ENCODE data around the gene PPIP5K2.
"Not testable (repeated sequence)": the region's sequence is repeated elsewhere in the genome, so short reads cannot be mapped to it uniquely, and the experiment has no call there.

Gene PPIP5K2

GRCh38 chr5:103205991-103206700, 86.0 kb downstream of the PPIP5K2 start:
- no peaks in the 10 kb centered on the region for H3K9me3 Mint-ChIP-seq
- H3K27ac Mint-ChIP-seq: no peak overlapping the region
- DNase-seq (ENCODE audit: low spot score in 2 of 2) (no peak), ATAC-seq (ENCODE audit: low read depth) (no peak)
- peaks cover 19% of the 10 kb centered on the region for H3K36me3 Mint-ChIP-seq
- peaks cover 7% of the 10 kb centered on the region for H3K4me1 Mint-ChIP-seq
- H3K27me3 Mint-ChIP-seq: no peaks in the 10 kb centered on the region
- no peak overlapping the region for H3K4me3 Mint-ChIP-seq

DNA sequence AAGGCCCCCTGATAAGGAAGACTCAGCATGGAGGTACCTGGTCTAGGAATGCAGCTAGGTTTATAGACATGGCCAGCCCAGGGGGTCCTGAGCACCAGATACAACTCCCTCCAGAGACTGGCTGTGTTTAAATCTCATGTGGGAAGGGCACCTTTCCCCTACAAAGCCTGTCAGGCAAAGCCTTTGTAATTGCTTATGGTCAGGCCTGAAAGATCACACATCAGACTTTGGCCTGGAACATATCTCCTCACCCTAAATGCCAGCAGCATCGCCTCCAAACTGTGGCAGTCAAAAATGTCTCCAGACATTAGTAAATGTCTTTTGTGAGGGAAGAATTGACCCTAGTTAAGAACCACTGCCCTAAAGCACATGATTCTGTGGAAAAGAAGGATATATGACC, 86.9 kb downstream of the PPIP5K2 start:
- DNase-seq (ENCODE audit: low spot score in 2 of 2): no peak
- Mint-ChIP-seq H3K27me3 (no peaks in the 10 kb centered on the region), H3K4me3 (no peak overlapping the region), H3K27ac (no peak overlapping the region), H3K9me3 (no peaks in the 10 kb centered on the region), H3K4me1 (peaks cover 15% of the 10 kb centered on the region), H3K36me3 (peaks cover 17% of the 10 kb centered on the region)
- no peak for ATAC-seq (ENCODE audit: low read depth)

- H3K4me1 Mint-ChIP-seq: peaks cover 19% of the 10 kb centered on the region
- no peaks in the 10 kb centered on the region for H3K27me3 Mint-ChIP-seq
- ATAC-seq (ENCODE audit: low read depth) (no peak), DNase-seq (ENCODE audit: low spot score in 2 of 2) (no peak)
- no peaks in the 10 kb centered on the region for H3K9me3 Mint-ChIP-seq
- H3K4me3 Mint-ChIP-seq: no peak overlapping the region
- peaks cover 19% of the 10 kb centered on the region for H3K36me3 Mint-ChIP-seq
- no peak overlapping the region for H3K27ac Mint-ChIP-seq
Measured at GRCh38 chr5:103207653-103208052, 87.6 kb downstream of the PPIP5K2 start.

- H3K9me3 Mint-ChIP-seq: no peaks in the 10 kb centered on the region
- no peak overlapping the region for H3K4me3 Mint-ChIP-seq
- no peaks in the 10 kb centered on the region for H3K27me3 Mint-ChIP-seq
- DNase-seq (ENCODE audit: low spot score in 2 of 2) (no peak), ATAC-seq (ENCODE audit: low read depth) (no peak)
- H3K4me1 Mint-ChIP-seq: peaks cover 19% of the 10 kb centered on the region
- H3K36me3 Mint-ChIP-seq: peaks cover 18% of the 10 kb centered on the region
- H3K27ac Mint-ChIP-seq: no peak overlapping the region
Measured at GRCh38 chr5:103208460-103208859, 88.4 kb downstream of the PPIP5K2 start.

- no peak overlapping the region for H3K4me3 Mint-ChIP-seq
- ATAC-seq (ENCODE audit: low read depth) (no peak), DNase-seq (ENCODE audit: low spot score in 2 of 2) (no peak)
- no peaks in the 10 kb centered on the region for H3K9me3 Mint-ChIP-seq
- no peak overlapping the region for H3K27ac Mint-ChIP-seq
- H3K4me1 Mint-ChIP-seq: peaks cover 19% of the 10 kb centered on the region
- H3K27me3 Mint-ChIP-seq: no peaks in the 10 kb centered on the region
- peaks cover 16% of the 10 kb centered on the region for H3K36me3 Mint-ChIP-seq
Measured at GRCh38 chr5:103209065-103209464, 89.0 kb downstream of the PPIP5K2 start.

- Mint-ChIP-seq H3K4me1 (peaks cover 19% of the 10 kb centered on the region), H3K4me3 (no peak overlapping the region), H3K36me3 (peaks cover 4% of the 10 kb centered on the region), H3K27ac (no peak overlapping the region), H3K27me3 (no peaks in the 10 kb centered on the region), H3K9me3 (no peaks in the 10 kb centered on the region)
- no peak for ATAC-seq (ENCODE audit: low read depth)
- DNase-seq (ENCODE audit: low spot score in 2 of 2): no peak
Measured at GRCh38 chr5:103210952-103211351, 90.9 kb downstream of the PPIP5K2 start.

DNA sequence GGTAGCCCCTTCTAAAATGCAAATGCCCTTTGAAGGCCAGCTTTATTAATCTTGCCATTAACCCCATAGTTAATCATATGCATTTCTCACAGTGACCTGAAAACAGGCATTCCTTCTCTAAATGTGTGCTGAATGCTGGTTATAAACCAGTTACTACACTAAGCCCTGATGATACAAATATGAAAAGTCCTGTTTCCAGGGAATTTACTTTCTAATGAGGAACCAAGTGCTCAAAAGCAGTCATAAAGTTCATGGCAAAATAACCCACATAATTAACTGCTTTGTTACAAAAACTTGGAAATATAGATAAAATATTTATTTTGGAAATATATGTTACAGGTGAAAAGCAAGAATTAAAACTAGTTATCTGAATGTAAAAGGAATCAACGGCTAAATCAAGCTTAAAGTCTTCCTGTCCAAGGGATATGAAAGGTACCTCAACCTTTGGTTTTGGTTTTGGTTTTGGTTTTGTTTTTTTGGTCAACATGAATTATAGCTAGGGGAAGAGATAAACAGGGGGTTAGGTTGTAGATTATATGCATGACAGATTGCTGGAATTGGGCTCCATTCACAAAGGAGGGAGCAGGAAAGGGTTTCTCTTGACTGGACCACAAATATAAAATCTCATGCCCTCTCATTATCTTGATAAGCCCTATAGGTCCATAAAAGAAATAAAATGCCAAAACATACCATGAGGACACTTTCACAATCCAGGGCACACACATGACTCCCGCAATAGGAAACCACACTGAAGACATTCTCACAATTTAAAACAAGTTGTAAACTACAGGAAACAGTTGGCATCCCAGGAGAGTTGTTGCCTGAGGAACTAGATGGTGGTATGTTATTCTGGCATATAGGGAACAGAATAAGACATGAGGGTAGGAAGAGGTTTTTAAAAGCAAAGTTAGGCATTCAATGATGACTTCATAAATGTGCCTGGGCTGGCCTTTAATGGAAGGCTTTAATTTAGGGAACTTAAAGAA, 91.8 kb downstream of the PPIP5K2 start:
- no peak for DNase-seq (ENCODE audit: low spot score in 2 of 2)

DNA sequence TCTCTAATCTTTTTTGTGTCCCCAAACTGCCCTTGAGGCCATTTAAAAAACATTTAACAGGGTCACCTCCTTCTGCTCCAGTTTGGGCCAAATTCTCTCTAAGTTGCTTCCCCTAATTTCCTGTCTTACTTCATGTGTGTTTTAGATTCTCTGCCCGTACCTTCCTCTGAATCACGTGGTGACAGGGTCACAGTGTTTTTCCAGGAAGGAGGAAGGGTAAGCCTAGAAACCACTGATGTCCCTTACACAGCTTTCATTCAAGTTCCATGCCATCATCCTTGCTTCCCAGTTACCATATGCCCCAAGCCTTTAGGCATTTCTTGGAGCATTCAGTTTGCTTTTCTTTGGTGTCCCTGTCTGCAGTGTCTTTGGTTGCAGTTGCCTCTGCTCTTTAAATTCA, 96.0 kb downstream of the PPIP5K2 start:
- peaks cover 11% of the 10 kb centered on the region for H3K4me1 Mint-ChIP-seq
- H3K27ac Mint-ChIP-seq: peak overlapping the region; percentile 6
- H3K4me3 Mint-ChIP-seq: no peak overlapping the region

More for the DNA sequence above, 91.8 kb downstream of the PPIP5K2 start:
- H3K9me3 Mint-ChIP-seq: no peaks in the 10 kb centered on the region
- ATAC-seq (ENCODE audit: low read depth): peak; percentile 71
- H3K27me3 Mint-ChIP-seq: no peaks in the 10 kb centered on the region
- peak overlapping the region; percentile 50 for H3K4me3 Mint-ChIP-seq
- peaks cover 4% of the 10 kb centered on the region for H3K36me3 Mint-ChIP-seq
- peak overlapping the region; percentile 73 for H3K27ac Mint-ChIP-seq
- peaks cover 19% of the 10 kb centered on the region for H3K4me1 Mint-ChIP-seq

DNA sequence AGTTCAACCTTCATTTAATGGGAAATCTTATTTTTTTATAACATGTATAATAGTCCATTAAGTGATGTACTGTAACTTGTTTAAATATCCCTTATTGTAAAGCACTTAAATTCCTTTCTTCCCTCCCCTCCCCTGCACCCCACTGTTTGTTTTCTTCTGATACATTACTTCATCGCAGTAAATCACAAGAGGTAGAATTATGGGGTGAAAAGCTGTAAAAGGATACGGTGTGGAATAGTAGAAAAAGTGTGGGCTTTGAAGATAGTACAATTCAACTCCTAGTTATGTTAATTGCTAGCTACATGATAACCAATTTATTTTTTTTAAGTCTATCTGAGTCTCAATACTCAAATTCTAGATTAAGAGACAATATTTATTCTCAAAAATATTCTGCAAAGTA, 96.6 kb downstream of the PPIP5K2 start:
- DNase-seq (ENCODE audit: low spot score in 2 of 2) (no peak), ATAC-seq (ENCODE audit: low read depth) (no peak)
- peaks cover 6% of the 10 kb centered on the region for H3K4me1 Mint-ChIP-seq
- no peak overlapping the region for H3K27ac Mint-ChIP-seq
- H3K27me3 Mint-ChIP-seq: no peaks in the 10 kb centered on the region
- H3K4me3 Mint-ChIP-seq: no peak overlapping the region
- no peaks in the 10 kb centered on the region for H3K9me3 Mint-ChIP-seq
- H3K36me3 Mint-ChIP-seq: peaks cover 4% of the 10 kb centered on the region

More for the DNA sequence above, 96.0 kb downstream of the PPIP5K2 start:
- Mint-ChIP-seq H3K27me3 (no peaks in the 10 kb centered on the region), H3K36me3 (peaks cover 4% of the 10 kb centered on the region), H3K9me3 (no peaks in the 10 kb centered on the region)
- DNase-seq (ENCODE audit: low spot score in 2 of 2) (no peak), ATAC-seq (ENCODE audit: low read depth) (no peak)

DNA sequence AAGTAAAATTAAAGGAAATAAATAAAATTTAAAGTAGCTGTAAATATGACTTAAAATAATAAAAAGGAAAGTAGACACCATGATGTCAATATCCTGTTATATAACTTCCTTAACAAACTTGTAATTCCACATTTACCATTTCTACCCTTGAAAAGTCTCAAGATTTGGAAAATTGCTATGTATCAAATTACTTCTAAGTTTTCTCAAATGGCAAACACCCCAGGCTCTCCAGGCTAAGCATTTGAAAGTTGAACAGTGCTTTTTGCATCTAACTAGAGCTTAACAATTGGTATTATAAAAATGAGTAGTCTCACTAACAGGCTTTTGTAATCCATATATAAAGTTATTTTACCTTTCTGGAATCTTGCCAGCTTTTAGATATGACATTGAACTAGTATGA, 97.0 kb downstream of the PPIP5K2 start:
- H3K9me3 Mint-ChIP-seq: no peaks in the 10 kb centered on the region
- H3K27me3 Mint-ChIP-seq: no peaks in the 10 kb centered on the region
- no peak overlapping the region for H3K27ac Mint-ChIP-seq
- DNase-seq (ENCODE audit: low spot score in 2 of 2) (no peak), ATAC-seq (ENCODE audit: low read depth) (no peak)
- H3K4me1 Mint-ChIP-seq: peaks cover 2% of the 10 kb centered on the region
- H3K4me3 Mint-ChIP-seq: no peak overlapping the region
- peaks cover 4% of the 10 kb centered on the region for H3K36me3 Mint-ChIP-seq

DNA sequence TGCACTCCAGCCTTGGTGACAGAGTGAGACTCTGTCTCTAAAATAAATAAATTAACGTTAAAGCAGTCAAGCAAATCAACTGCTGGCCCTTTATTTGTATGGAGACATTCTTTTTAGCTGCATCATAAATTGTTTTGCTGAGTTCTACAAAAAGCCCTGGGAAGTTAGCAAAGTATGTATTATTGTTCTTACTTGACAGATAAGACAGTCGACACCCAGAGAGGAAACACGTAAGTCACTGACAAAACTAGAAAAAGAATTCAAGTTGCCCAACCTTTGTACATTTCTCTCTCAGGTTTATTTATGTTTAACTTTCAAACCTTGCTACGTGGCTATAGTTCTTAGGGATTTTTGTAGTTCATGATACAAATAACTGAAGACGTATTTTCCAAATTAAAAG, 98.1 kb downstream of the PPIP5K2 start:
- Mint-ChIP-seq H3K4me3 (no peak overlapping the region), H3K4me1 (no peaks in the 10 kb centered on the region), H3K9me3 (no peaks in the 10 kb centered on the region), H3K36me3 (peaks cover 2% of the 10 kb centered on the region), H3K27ac (no peak overlapping the region), H3K27me3 (no peaks in the 10 kb centered on the region)
- ATAC-seq (ENCODE audit: low read depth) (no peak), DNase-seq (ENCODE audit: low spot score in 2 of 2) (no peak)

DNA sequence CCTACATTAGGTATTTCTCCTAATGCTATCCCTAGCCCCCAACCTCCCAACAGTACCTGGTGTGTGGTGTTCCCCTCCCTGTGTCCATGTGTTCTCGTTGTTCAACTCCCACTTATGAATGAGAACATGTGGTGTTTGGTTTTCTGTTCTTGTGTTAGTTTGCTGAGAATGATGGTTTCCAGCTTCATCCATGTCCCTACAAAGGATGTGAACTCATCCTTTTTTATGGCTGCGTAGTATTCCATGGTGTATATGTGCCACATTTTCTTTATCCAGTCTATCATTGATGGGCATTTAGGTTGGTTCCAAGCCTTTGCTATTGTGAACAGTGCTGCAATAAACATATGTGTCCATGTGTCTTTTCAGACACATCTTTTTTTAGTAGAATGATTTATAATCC, 99.0 kb downstream of the PPIP5K2 start:
- not testable (repeated sequence) for H3K9me3 Mint-ChIP-seq; H3K4me1 Mint-ChIP-seq; H3K27ac Mint-ChIP-seq; H3K36me3 Mint-ChIP-seq; H3K4me3 Mint-ChIP-seq; ATAC-seq (ENCODE audit: low read depth); H3K27me3 Mint-ChIP-seq; DNase-seq (ENCODE audit: low spot score in 2 of 2)

DNA sequence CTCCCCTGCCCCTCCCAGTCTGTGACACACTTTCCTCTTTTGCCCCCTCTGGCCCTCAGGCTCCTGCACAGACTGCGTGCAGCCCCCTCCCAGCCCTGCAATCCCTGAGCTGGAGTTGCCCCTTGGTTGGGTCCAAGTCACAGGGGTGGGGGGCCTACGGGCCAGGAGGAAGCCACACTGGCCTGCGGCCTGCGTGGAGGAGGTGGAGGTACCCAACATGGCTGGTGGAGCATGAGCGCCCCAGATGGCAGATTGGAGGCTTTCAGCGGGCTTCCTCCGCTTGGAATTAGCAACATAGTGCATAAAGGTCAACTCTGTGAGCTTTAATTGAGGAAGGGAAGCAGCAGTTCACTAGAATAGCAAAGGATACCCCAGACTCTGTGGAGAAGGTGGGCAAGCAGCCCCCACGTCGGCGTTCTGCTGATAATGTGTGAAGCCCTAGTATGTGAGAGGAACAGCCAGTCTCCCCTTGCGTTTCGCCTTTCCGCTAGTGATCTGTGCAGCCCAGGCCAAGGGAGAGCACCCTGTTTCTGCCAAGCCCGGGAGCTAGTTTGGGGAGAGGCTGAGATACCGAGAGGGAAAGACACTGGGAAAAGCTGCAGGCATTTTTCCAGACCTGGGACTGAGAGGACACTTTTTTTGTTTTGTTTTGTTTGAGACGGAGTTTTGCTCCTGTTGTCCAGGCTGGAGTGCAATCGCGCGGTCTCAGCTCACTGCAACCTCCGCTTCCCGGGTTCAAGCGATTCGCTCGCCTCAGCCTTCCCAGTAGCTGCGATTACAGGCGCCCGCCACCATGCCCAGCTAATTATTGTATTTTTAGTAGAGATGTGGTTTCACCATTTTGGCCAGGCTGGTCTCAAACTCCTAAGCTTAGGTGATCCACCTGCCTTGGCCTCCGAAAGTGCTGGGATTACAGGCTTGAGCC, 103.2 kb downstream of the PPIP5K2 start:
- H3K9me3 Mint-ChIP-seq: no peaks in the 10 kb centered on the region
- peaks cover 3% of the 10 kb centered on the region for H3K27me3 Mint-ChIP-seq
- ATAC-seq (ENCODE audit: low read depth) (no peak), DNase-seq (ENCODE audit: low spot score in 2 of 2) (no peak)
- H3K27ac Mint-ChIP-seq: no peak overlapping the region
- H3K36me3 Mint-ChIP-seq: peaks cover 2% of the 10 kb centered on the region
- H3K4me1 Mint-ChIP-seq: no peaks in the 10 kb centered on the region
- no peak overlapping the region for H3K4me3 Mint-ChIP-seq
